Measurements from ENCODE around the gene FAM3B. TPM values are rescaled to one million over a fixed set of nuclear protein-coding genes. Genes with fewer than 3 reads are reported as not detected.

Gene FAM3B
- total and polyA plus RNA-seq, 2 donors from 2014 or later = 19.4 to 44.4 TPM

DNA sequence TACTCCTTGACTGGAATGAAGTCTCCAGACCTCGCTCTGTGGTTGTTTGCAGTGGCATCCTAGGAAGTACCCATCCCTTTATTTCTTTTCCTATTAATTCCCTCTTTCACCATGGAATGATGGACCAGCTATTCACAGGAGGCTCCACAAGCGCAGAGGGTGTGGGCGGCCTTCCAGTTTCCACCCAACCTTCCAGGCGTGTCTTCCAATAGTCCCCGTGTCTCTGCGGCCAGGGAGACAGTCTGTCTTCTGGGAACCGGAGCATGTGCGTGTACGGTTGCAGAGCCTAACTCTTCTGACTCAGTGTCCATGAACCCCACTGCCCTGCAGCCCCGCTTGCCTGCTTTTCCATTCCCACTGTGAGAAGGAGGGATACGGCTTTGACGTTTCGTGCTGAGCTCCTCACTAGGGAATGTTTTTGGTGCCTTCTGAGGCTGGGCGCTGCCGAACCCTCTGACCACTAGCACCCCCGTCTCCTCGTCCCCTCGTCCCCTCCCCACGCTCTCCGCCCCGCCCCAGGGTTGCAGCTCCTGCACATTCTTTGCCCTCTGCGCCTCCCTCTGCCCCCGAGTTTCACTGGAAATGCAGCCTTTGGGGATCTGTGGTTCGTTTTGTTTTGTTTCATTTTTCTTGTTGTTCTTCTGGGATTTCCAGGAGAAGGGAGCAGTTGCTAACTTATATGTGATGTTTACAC is 26.3 kb upstream of the FAM3B start:
- Histone ChIP-seq H3K4me1 (ENCODE audit: control insufficient read depth in 2 of 3, insufficient read depth in 2 of 3, low read depth in 1 of 3, low read length in 3 of 3) (no peaks in the 10 kb centered on the region), H3K4me3 (ENCODE audit: low read length in 3 of 3) (no peak overlapping the region), H3K36me3 (ENCODE audit: control insufficient read depth in 2 of 3, insufficient read depth in 3 of 3, low read length in 3 of 3) (no peaks in the 10 kb centered on the region), H3K9me3 (ENCODE audit: control insufficient read depth in 2 of 3, insufficient read depth in 1 of 3, low read length in 3 of 3) (no peaks in the 10 kb centered on the region), H3K27ac (ENCODE audit: low read depth in 2 of 2, low read length in 2 of 2) (no peak overlapping the region), H3K9ac (ENCODE audit: low read length in 3 of 3) (no peak overlapping the region), H3K27me3 (ENCODE audit: control insufficient read depth, insufficient read depth, low read length) (no peaks in the 10 kb centered on the region)
- DNase-seq (peak in 1 of 5 donors; percentile 4), FAIRE-seq (no peak)
- TF ChIP-seq, protein P1, sequence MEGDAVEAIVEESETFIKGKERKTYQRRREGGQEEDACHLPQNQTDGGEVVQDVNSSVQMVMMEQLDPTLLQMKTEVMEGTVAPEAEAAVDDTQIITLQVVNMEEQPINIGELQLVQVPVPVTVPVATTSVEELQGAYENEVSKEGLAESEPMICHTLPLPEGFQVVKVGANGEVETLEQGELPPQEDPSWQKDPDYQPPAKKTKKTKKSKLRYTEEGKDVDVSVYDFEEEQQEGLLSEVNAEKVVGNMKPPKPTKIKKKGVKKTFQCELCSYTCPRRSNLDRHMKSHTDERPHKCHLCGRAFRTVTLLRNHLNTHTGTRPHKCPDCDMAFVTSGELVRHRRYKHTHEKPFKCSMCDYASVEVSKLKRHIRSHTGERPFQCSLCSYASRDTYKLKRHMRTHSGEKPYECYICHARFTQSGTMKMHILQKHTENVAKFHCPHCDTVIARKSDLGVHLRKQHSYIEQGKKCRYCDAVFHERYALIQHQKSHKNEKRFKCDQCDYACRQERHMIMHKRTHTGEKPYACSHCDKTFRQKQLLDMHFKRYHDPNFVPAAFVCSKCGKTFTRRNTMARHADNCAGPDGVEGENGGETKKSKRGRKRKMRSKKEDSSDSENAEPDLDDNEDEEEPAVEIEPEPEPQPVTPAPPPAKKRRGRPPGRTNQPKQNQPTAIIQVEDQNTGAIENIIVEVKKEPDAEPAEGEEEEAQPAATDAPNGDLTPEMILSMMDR (IDR thresholded peaks at IDR 0.05; ENCODE audit: borderline replicate concordance, extremely low read depth, insufficient read depth) = no peak
- intact Hi-C loops (cut with DNase I) = no loop called here

DNA sequence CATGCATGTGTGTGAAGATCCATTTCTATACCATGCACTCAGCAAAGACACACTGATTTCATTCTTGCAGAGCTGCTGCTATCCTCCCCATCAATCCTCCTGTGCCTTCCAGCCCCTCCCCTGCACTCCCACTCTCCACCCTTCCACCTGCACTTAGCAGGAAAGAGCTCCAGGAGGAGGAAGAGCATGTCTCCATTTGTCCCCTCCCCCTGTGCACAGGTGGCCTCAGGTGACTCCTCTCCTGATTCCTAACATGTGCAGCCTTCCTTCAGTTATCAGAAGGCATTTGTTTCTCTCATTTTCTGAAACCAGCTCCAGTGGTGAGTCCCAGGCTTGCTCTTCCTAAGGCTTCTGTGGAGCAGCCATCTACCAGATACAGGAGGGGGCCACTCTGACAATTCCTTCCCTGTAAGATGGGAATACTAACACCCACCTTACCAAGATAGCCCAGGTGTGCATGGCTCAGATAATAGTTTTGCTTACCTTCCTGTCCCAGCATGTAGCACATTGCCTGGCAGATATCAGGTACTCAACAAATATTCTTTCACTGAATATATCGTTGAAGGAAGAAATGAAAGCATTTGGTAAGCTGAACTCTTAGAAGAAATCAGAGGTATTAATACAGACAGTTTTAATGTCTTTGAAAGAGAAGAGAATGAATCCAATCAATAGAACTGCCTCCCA is 21.9 kb upstream of the FAM3B start:
- H3K9me3 ChIP-seq (ENCODE audit: control insufficient read depth in 2 of 3, insufficient read depth in 1 of 3, low read length in 3 of 3) = no peaks in the 10 kb centered on the region
- no peaks in the 10 kb centered on the region for H3K36me3 ChIP-seq (ENCODE audit: control insufficient read depth in 2 of 3, insufficient read depth in 3 of 3, low read length in 3 of 3)
- intact Hi-C loops (cut with DNase I) = no loop called here
- no peaks in the 10 kb centered on the region for H3K4me1 ChIP-seq (ENCODE audit: control insufficient read depth in 2 of 3, insufficient read depth in 2 of 3, low read depth in 1 of 3, low read length in 3 of 3)
- no peaks in the 10 kb centered on the region for H3K27me3 ChIP-seq (ENCODE audit: control insufficient read depth, insufficient read depth, low read length)
- DNase-seq = no peak
- TF ChIP-seq, protein P1 (IDR thresholded peaks at IDR 0.05; ENCODE audit: borderline replicate concordance, extremely low read depth, insufficient read depth) = no peak
- H3K4me3 ChIP-seq (ENCODE audit: low read length in 3 of 3) = no peak overlapping the region
- H3K9ac ChIP-seq (ENCODE audit: low read length in 3 of 3) = no peak overlapping the region
- no peak overlapping the region for H3K27ac ChIP-seq (ENCODE audit: low read depth in 2 of 2, low read length in 2 of 2)
- FAIRE-seq = no peak

DNA sequence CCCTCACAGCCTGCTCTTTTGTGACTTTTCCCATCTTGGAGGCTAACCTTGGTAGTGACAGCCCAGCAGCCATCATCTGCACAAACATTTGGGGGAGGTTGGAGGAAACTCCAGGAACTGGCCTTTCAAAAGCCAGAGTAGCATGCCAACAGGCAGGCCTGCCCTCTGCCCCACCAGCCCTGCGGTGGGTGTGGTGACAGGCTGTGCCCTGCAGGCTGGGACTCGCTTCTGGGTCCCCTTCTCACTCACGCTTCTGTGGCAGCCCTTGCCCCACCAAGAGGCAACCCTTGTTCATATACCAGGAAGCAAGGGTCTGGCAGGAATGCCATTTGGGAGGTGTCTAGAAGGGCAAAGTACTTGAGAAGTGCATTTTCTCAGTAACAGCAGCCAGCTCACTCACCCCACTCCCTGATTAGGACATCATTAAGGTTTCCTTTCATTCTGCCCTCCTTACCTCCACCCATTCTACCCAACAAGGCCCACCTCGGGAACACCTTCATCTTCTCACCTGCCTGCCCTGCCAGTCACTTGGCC is 20.8 kb upstream of the FAM3B start:
- DNase-seq (no peak), FAIRE-seq (no peak)
- no peaks in the 10 kb centered on the region for H3K36me3 ChIP-seq (ENCODE audit: control insufficient read depth in 2 of 3, insufficient read depth in 3 of 3, low read length in 3 of 3)
- H3K9me3 ChIP-seq (ENCODE audit: control insufficient read depth in 2 of 3, insufficient read depth in 1 of 3, low read length in 3 of 3) = no peaks in the 10 kb centered on the region
- TF ChIP-seq, protein P1 (IDR thresholded peaks at IDR 0.05; ENCODE audit: borderline replicate concordance, extremely low read depth, insufficient read depth) = no peak
- H3K27me3 ChIP-seq (ENCODE audit: control insufficient read depth, insufficient read depth, low read length) = no peaks in the 10 kb centered on the region
- no peak overlapping the region for H3K9ac ChIP-seq (ENCODE audit: low read length in 3 of 3)
- intact Hi-C loops (cut with DNase I) = no loop called here
- no peak overlapping the region for H3K27ac ChIP-seq (ENCODE audit: low read depth in 2 of 2, low read length in 2 of 2)
- H3K4me3 ChIP-seq (ENCODE audit: low read length in 3 of 3) = no peak overlapping the region
- H3K4me1 ChIP-seq (ENCODE audit: control insufficient read depth in 2 of 3, insufficient read depth in 2 of 3, low read depth in 1 of 3, low read length in 3 of 3) = no peaks in the 10 kb centered on the region

Data from kidney (tissue), 14 donors.